SK-N-MC (cell line): ENCODE results near the gene BIK.

Experiments
- EZH2 ChIP-seq: fragments of 200-600 bp; sonication (generic); IDR thresholded peaks from one replicate; pipeline ENCODE4 v1.6.1; 2017; ENCODE audit warnings: antibody characterized with exemption
- POLR2AphosphoS5 ChIP-seq: IDR thresholded peaks from 2 replicates; pipeline ENCODE4 v1.6.1; 2012; ENCODE audit warnings: mild to moderate bottlenecking, low read depth, low read length, borderline replicate concordance

DNA sequence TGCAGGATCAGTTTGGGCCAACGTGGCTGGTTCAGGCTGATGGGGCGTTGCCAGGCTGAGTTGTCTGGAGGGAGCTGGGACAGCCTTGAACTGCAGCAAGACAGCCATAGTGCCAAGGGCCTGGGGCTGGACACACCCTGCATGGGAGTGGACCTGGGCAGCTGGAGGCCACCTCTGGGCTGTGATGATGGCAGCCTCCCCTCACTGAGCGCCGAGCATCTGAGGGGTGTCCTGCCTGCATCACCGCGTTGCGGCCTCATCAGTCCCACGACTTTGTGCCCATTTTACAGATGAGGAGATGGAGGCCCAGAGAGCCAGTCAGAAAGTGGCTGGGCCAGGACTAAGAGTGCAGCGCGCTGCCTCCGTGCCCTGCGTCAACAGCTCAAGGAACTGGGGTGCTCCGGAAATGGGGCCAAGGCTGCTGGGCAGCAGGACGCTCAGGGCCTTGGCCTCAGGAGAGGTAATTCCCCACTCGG is 40.2 kb downstream of the BIK start:
- TF ChIP-seq EZH2 (no peak), POLR2AphosphoS5 (no peak)
